CD8-positive, alpha-beta memory T cell (primary cell): ENCODE measurements around the gene NXN. TPM values are rescaled to one million over a fixed set of nuclear protein-coding genes. Genes with fewer than 3 reads are reported as not detected.
"Not testable (repeated sequence)": the region's sequence is repeated elsewhere in the genome, so short reads cannot be mapped to it uniquely, and the experiment has no call there.

ENCODE experiments used
- CTCF ChIA-PET: fragments of 350-600 bp; sonication (Branson Sonifier 250); formaldehyde crosslinking; loops from one replicate; lab custom pipeline; 2021; ENCODE audit warnings: antibody characterized with exemption; lab: Charles Lee
- POLR2A ChIA-PET: fragments of 350-600 bp; sonication (Branson Sonifier 250); formaldehyde crosslinking; loops from one replicate; lab custom pipeline; 2021; ENCODE audit warnings: antibody characterized with exemption; lab: Charles Lee
- DNase-seq, 5 donors: peaks; one replicate each; pipeline versions ENCODE4 v3.0.0 to v3.0.0-alpha.2; 2020 to 2022; ENCODE audit warnings: mixed read lengths in 1 of 5
- H3K27ac ChIP-seq: one replicate; pipeline ENCODE4 v1.7.0; 2013; ENCODE audit warnings: low read depth, mild to moderate bottlenecking, low read length, moderate library complexity
- H3K27me3 ChIP-seq: 2 replicates; pipeline ENCODE4 v1.7.0; 2013; ENCODE audit warnings: low read length, mild to moderate bottlenecking; ENCODE audit not compliant: insufficient read depth, poor library complexity, severe bottlenecking
- H3K36me3 ChIP-seq: 2 replicates; pipeline ENCODE4 v1.7.0; 2013; ENCODE audit warnings: mild to moderate bottlenecking, low read length, moderate library complexity; ENCODE audit not compliant: insufficient read depth
- H3K4me1 ChIP-seq: 2 replicates; pipeline ENCODE4 v1.7.0; 2013; ENCODE audit warnings: mild to moderate bottlenecking, low read length, moderate library complexity; ENCODE audit not compliant: insufficient read depth
- H3K4me3 ChIP-seq: 2 replicates; pipeline ENCODE4 v1.7.0; 2013; ENCODE audit warnings: mild to moderate bottlenecking, low read length
- H3K9me3 ChIP-seq: 2 replicates; pipeline ENCODE4 v1.7.0; 2013; ENCODE audit warnings: mild to moderate bottlenecking, low read length
- H3K27ac Mint-ChIP-seq, 8 donors: one replicate each; pipeline ENCODE4 v1.8.0; 2020 to 2021; ENCODE audit warnings: mixed read lengths in 8 of 8, mild to moderate bottlenecking in 6 of 8, inconsistent platforms in 3 of 8, moderate library complexity in 3 of 8
- H3K27me3 Mint-ChIP-seq, 2 donors: one replicate each; pipeline ENCODE4 v1.8.0; 2020 to 2021; ENCODE audit warnings: mixed read lengths in 2 of 2, mild to moderate bottlenecking in 1 of 2, moderate library complexity in 1 of 2
- H3K36me3 Mint-ChIP-seq, 3 donors: one replicate each; pipeline ENCODE4 v1.8.0; 2020 to 2021; ENCODE audit warnings: mixed read lengths in 3 of 3, inconsistent platforms in 1 of 3, mild to moderate bottlenecking in 1 of 3
- H3K4me1 Mint-ChIP-seq, 3 donors: one replicate each; pipeline ENCODE4 v1.8.0; 2020 to 2021; ENCODE audit warnings: mixed read lengths in 3 of 3, inconsistent platforms in 1 of 3, mild to moderate bottlenecking in 1 of 3
- H3K4me3 Mint-ChIP-seq, 7 donors: one replicate each; pipeline ENCODE4 v1.8.0; 2020 to 2021; ENCODE audit warnings: mixed read lengths in 7 of 7, mild to moderate bottlenecking in 6 of 7, moderate library complexity in 4 of 7, inconsistent platforms in 2 of 7
- H3K9me3 Mint-ChIP-seq, 5 donors: one replicate each; pipeline ENCODE4 v1.8.0; 2020 to 2022; ENCODE audit warnings: mixed read lengths in 5 of 5, mild to moderate bottlenecking in 3 of 5, moderate library complexity in 2 of 5, inconsistent platforms in 1 of 5
- polyA plus RNA-seq: library from polyadenylated mRNA; unstranded; fragments of 300-500 nt; fragmentation: Illumina TruSeq; gene quantifications from one replicate; pipeline ENCODE4 v1.2.3, GENCODE V29; 2021
- total RNA-seq, 2 experiments: library from RNA; stranded (reverse); gene quantifications; one replicate each; pipeline ENCODE4 v1.2.3, GENCODE V29; 2021

Gene NXN
- total and polyA plus RNA-seq, 3 experiments from 2014 or later = 0.08 to 0.42 (median 0.31) TPM

DNA sequence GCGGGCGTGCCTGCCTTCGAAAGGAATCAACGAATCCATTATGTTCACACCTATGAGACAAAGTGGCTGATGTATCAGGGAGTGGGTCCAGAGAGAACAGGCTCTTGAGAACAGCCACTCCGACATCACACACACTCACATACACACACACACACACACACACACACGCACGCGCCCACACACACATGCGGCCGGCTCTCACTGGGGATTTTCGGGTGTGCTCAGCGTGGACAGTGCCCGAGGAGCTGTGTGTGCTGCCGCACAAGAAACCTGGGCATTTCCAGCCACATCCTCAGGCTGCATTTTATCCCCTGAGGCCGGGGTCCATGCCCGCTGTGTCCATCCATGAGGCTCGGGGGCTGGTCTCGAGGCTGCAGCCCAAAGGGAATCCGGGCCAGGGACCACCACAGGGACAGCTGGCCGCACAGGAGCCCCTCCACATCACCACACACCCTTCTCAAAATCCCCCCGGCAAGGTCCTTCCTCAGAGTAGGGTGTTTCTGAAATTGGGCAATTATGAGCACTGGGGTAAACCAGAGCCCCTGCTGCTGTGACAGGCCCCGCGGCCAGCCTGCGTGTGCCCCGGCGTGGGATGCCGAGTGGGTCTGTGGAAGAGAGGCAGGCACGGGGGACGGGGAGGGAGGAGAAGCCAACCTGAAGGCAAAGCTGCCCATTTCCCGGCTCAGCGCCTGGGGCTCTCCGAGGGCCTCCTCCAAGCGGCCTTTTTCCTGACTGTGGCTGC is 172.6 kb downstream of the NXN start:
- Histone ChIP-seq H3K4me1 (no peaks in the 10 kb centered on the region), H3K27ac (no peak overlapping the region), H3K9me3 (no peaks in the 10 kb centered on the region), H3K27me3 (no peaks in the 10 kb centered on the region), H3K4me3 (no peak overlapping the region), H3K36me3 (no peaks in the 10 kb centered on the region)
- no peak overlapping the region for H3K27ac Mint-ChIP-seq
- no peak overlapping the region for H3K4me3 Mint-ChIP-seq
- no peaks in the 10 kb centered on the region for H3K27me3 Mint-ChIP-seq
- DNase-seq = no peak
- H3K9me3 Mint-ChIP-seq = no peaks in the 10 kb centered on the region
- no peaks in the 10 kb centered on the region for H3K36me3 Mint-ChIP-seq
- H3K4me1 Mint-ChIP-seq = no peaks in the 10 kb centered on the region
- CTCF ChIA-PET = no interaction called here
- POLR2A ChIA-PET = no interaction called here

DNA sequence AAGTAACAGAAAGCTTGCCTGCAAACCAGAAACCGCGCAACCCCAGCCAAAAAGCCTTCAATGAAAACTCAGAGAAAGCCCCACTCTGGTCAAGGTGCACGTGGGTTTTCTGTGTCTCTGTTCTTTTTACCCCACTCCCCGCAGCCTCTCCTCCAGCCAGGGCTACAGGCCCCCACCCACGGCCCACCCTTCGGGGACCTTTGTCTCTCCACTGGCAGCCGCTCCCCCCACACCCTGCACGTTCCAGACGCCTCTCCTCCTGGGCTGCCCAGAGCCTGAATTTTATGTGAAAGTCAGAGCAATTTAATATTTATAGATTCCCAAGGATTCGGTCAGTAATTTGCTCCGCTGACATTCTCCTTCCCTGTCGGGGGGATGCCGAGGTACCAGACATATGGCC is 173.2 kb downstream of the NXN start:
- Histone ChIP-seq H3K27ac (no peak overlapping the region), H3K4me1 (no peaks in the 10 kb centered on the region), H3K36me3 (no peaks in the 10 kb centered on the region), H3K9me3 (no peaks in the 10 kb centered on the region), H3K4me3 (no peak overlapping the region), H3K27me3 (no peaks in the 10 kb centered on the region)
- H3K4me1 Mint-ChIP-seq = no peaks in the 10 kb centered on the region
- H3K4me3 Mint-ChIP-seq = no peak overlapping the region
- no peaks in the 10 kb centered on the region for H3K9me3 Mint-ChIP-seq
- ChIA-PET POLR2A (no interaction called here), CTCF (no interaction called here)
- no peaks in the 10 kb centered on the region for H3K36me3 Mint-ChIP-seq
- no peak for DNase-seq
- no peak overlapping the region for H3K27ac Mint-ChIP-seq
- no peaks in the 10 kb centered on the region for H3K27me3 Mint-ChIP-seq

DNA sequence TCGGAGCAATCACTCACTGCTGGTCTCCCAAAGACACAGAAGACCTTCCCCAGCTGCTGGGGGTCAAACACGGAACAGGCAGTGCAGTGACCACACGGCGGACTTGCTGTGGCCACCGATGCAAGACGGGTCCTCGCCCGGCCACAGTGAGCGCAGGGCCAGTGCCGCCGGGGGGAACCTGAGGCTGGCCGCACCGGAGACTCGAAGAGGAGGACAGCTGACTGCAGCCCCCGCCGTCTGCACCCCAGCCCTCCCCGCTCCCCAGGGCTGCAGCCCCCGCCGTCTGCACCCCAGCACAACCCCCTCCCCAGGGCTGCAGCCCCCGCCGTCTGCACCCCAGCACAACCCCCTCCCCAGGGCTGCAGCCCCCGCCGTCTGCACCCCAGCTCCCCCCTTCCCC is 173.7 kb downstream of the NXN start:
- H3K27me3 ChIP-seq, H3K36me3 Mint-ChIP-seq, CTCF ChIA-PET, DNase-seq, H3K27ac Mint-ChIP-seq, H3K4me3 Mint-ChIP-seq, H3K4me3 ChIP-seq, POLR2A ChIA-PET, H3K9me3 ChIP-seq, H3K9me3 Mint-ChIP-seq, H3K4me1 Mint-ChIP-seq, H3K27me3 Mint-ChIP-seq, H3K27ac ChIP-seq, H3K4me1 ChIP-seq, H3K36me3 ChIP-seq: not testable (repeated sequence)

DNA sequence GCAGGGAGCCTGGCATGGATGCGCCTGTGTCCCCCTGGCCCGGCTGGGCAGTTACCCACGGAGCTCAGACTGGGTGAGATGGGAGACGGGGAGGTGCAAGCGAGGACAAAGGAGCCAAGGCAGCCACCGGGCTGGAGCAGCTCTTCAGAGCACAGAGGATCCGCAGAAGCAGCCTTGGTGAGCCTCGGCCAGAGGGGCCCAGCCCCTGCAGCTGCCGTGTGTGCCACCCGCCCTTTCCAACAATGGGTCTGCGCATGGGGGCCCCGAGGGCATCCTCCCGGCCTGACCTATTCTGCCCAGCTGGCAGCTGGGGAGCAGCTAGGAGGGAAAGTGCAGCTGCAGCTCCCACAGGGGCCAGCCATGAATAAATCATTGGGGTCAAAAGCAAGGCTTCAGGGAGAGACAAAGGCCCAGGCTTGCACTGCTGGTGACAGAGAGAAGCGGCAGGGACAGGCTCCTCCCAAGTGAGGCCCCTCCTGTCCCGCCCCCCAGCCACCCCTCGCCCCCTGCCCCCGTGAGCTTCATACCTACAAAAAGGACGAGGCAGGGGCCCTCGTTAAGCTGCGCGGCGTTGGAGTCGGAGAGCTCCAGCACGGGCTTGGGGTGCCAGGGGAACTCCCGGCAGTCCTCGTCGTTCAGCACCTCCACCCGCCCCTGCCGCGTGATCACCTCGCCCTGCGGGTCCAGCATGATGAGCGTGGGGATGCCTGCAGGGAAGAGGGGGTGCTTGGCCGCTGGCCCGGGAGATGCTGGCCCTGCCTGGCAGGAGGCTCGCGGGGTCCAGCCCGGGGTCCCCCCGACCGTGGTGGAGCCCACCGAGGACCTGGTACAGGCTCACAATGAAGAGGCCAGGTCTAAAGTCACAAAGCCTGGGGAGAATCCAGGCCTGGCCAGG is 174.8 kb downstream of the NXN start:
- CTCF ChIA-PET = no interaction called here
- no peaks in the 10 kb centered on the region for H3K36me3 ChIP-seq
- no peak overlapping the region for H3K4me3 ChIP-seq
- H3K9me3 ChIP-seq = no peaks in the 10 kb centered on the region
- DNase-seq = no peak
- H3K27me3 ChIP-seq = no peaks in the 10 kb centered on the region
- Mint-ChIP-seq H3K27ac (no peak overlapping the region), H3K4me1 (no peaks in the 10 kb centered on the region), H3K36me3 (no peaks in the 10 kb centered on the region), H3K27me3 (peaks cover 0 to 1% of the 10 kb centered on the region in 2 donors), H3K4me3 (no peak overlapping the region), H3K9me3 (no peaks in the 10 kb centered on the region)
- no peak overlapping the region for H3K27ac ChIP-seq
- H3K4me1 ChIP-seq = no peaks in the 10 kb centered on the region
- POLR2A ChIA-PET = no interaction called here

DNA sequence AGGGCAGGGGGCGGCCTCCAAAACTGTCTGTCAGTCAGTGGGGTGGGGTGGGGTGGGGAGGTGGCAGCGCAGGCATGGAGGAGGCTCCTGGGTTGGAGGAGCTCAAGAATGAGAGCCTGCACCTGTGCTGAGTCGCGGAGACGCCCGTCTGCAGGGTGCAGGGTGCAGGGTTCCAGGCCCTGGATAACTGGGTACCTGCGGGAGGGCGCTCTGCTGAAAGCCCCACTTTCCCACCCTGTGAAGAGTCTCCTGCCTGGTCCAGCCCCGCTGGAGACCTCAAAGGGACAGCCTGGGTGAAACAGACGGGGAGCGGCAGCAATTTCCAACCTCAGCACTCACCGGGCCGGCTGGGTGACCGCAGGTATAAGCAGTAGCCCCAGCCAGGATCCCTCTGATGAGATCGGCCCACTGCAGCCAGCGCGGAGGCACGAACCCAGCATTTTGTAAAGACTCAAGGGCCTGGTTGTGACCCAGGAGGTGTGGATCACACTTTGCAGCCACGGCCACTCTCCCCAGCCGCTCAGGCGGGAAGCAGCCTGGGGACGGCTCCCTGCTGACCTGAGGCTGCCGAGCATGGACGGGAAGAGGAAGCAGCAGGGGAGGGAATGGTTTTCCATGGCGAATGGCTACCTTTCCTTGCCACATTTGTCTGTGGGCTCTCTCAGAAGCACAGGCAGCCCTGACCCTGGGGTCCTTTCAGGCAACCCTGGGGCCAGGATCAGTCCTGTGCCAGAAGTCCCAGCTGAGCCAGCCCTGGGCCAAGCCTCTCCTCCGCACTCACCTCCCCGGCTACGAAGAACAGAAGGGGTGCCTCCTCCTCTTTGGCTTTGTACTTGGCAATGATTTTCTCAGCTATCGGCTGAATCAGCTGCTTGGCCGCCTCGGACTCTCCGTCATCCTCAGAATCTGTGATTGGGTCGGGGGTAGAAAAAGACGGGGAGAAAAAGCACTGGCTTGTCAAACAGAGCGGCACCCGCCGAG is 176.4 kb downstream of the NXN start:
- Mint-ChIP-seq H3K27me3 (peaks cover 0 to 1% of the 10 kb centered on the region in 2 donors), H3K9me3 (no peaks in the 10 kb centered on the region), H3K4me1 (no peaks in the 10 kb centered on the region), H3K4me3 (no peak overlapping the region), H3K36me3 (no peaks in the 10 kb centered on the region), H3K27ac (no peak overlapping the region)
- POLR2A ChIA-PET = no interaction called here
- Histone ChIP-seq H3K4me3 (no peak overlapping the region), H3K4me1 (no peaks in the 10 kb centered on the region), H3K36me3 (no peaks in the 10 kb centered on the region), H3K27me3 (no peaks in the 10 kb centered on the region), H3K9me3 (no peaks in the 10 kb centered on the region), H3K27ac (no peak overlapping the region)
- CTCF ChIA-PET = interaction anchor here (1.1 kb wide), 1 partner anchor 193 kb away, joined by 3 read pairs; the partner anchor contains the start of gene TIMM22
- no peak for DNase-seq

DNA sequence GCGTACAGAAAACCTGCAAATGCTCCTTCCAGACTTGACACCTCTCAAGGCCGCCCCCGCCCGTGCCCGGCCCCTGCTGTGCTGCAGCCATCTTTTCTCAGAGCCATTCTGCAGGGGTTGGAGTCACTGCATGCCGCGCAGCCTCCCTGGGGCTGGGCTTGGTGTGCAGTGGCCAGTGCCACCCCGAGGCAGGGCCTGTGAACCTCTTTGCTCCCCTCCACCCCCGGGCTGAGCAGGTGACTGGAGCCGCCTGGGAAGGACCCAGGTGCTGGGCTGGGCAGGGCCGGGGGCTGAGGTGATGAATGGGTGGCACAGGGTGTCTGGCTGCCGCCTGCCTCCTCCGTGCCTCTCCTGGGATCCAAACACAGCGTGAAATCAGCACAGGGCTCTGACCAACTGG is 177.1 kb downstream of the NXN start:
- CTCF ChIA-PET = no interaction called here
- POLR2A ChIA-PET = no interaction called here
- no peaks in the 10 kb centered on the region for H3K27me3 ChIP-seq

DNA sequence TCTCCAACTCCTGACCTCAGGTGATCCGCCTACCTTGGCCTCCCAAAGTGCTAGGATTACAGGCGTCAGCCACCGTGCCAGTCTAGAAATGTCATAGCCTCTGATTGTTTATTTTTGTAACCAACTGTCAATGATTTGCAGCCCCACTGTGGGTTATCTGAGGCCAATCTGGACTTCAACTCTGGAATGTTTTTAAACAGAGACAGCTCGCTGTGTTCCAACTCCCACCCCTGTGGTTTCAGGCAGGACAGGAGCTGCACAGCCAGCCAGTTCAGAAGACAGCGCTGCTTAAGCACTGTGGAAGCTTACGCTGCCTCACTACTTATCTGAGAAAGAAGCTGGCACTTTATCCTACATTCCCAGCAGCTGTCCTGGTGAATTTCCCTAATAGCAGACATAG is 177.9 kb downstream of the NXN start:
- Histone ChIP-seq H3K4me3 (no peak overlapping the region), H3K27me3 (no peaks in the 10 kb centered on the region), H3K27ac (no peak overlapping the region), H3K36me3 (no peaks in the 10 kb centered on the region), H3K9me3 (no peaks in the 10 kb centered on the region), H3K4me1 (no peaks in the 10 kb centered on the region)
- no peaks in the 10 kb centered on the region for H3K4me1 Mint-ChIP-seq
- H3K9me3 Mint-ChIP-seq = no peaks in the 10 kb centered on the region
- H3K4me3 Mint-ChIP-seq = no peak overlapping the region
- no peaks in the 10 kb centered on the region for H3K36me3 Mint-ChIP-seq
- CTCF ChIA-PET = no interaction called here
- peaks cover 0 to 1% of the 10 kb centered on the region in 2 donors for H3K27me3 Mint-ChIP-seq
- POLR2A ChIA-PET = no interaction called here
- no peak for DNase-seq
- no peak overlapping the region for H3K27ac Mint-ChIP-seq

More for the DNA sequence above, 177.1 kb downstream of the NXN start:
- Mint-ChIP-seq H3K27ac (no peak overlapping the region), H3K36me3 (no peaks in the 10 kb centered on the region), H3K4me1 (no peaks in the 10 kb centered on the region), H3K4me3 (no peak overlapping the region), H3K9me3 (no peaks in the 10 kb centered on the region), H3K27me3 (peaks cover 0 to 1% of the 10 kb centered on the region in 2 donors)
- no peak for DNase-seq
- Histone ChIP-seq H3K36me3 (no peaks in the 10 kb centered on the region), H3K4me3 (no peak overlapping the region), H3K9me3 (no peaks in the 10 kb centered on the region), H3K4me1 (no peaks in the 10 kb centered on the region), H3K27ac (no peak overlapping the region)
